HCT116 (cell line): ENCODE results near the gene JAGN1. TPM values are rescaled to one million over a fixed set of nuclear protein-coding genes. Genes with fewer than 3 reads are reported as not detected.

Source experiments
- ATAC-seq: fragments of 200-7000 bp; cut with Tn5 transposase; 2 replicates; pipeline ENCODE4 v1.9.1; 2020; ENCODE audit warnings: mild to moderate bottlenecking, moderate library complexity
- BruUV-seq: library from RNA; stranded (reverse); fragments of 400-500 nt; replicated peaks from 2 replicates; lab custom pipeline; 2021; lab: Mats Ljungman, UMichigan
- CTCF ChIA-PET: fragments of 300-600 bp; sonication (Branson Sonifier 250); formaldehyde crosslinking; loops from one replicate; lab custom pipeline; 2021; ENCODE audit warnings: antibody characterized with exemption; lab: Charles Lee
- POLR2A ChIA-PET: fragments of 300-600, 350-600 bp; sonication (Branson Sonifier 250); formaldehyde crosslinking; loops from one replicate; lab custom pipeline; 2021; ENCODE audit warnings: antibody characterized with exemption; lab: Charles Lee
- RAD21 ChIA-PET, 2 experiments: fragments of 300-600 bp; sonication (Branson Sonifier 250); formaldehyde crosslinking; loops; one replicate each; lab custom pipeline; 2023; ENCODE audit warnings: low total read pairs in 2 of 2; ENCODE audit not compliant: uncharacterized antibody in 2 of 2, unreplicated experiment in 2 of 2, low non-redundant PET in 1 of 2; lab: Charles Lee
- DNase-seq: peaks from one replicate; pipeline ENCODE4 v3.0.0-alpha.2; 2010; ENCODE audit warnings: low read depth, low spot score
- H2AFZ ChIP-seq: fragments of 200-600 bp; shearing (Covaris generic), sonication (generic); 2 replicates; pipeline ENCODE4 v1.6.1; 2017; ENCODE audit warnings: low read depth, mixed run types, mixed read lengths, antibody characterized with exemption, low read length; ENCODE audit not compliant: poor library complexity, severe bottlenecking
- H3K27ac ChIP-seq: 2 replicates; pipeline ENCODE4 v1.5.1; 2012; ENCODE audit warnings: low read depth, low read length
- H3K27me3 ChIP-seq: fragments of 200-600 bp; sonication (generic); 2 replicates; pipeline ENCODE4 v1.6.1; 2016; ENCODE audit warnings: mixed run types, low read length, mixed read lengths; ENCODE audit not compliant: insufficient read depth
- H3K36me3 ChIP-seq, 2 experiments: fragments of 200-500 bp in 1 of 2; fragments of 200-600 bp in 1 of 2; sonication (Bioruptor generic) in 1 of 2; sonication (generic) in 1 of 2; 2 replicates each; pipeline versions ENCODE4 v1.5.1 to v1.6.1; 2014 to 2016; ENCODE audit warnings: low read length in 2 of 2, inconsistent platforms in 1 of 2, mixed read lengths in 1 of 2, mixed run types in 1 of 2; ENCODE audit not compliant: insufficient read depth in 2 of 2, control insufficient read depth in 1 of 2
- H3K4me1 ChIP-seq, 2 experiments: fragments of 200-600 bp in 1 of 2; sonication (generic) in 1 of 2; 2 replicates each; pipeline versions ENCODE4 v1.5.1 to v1.6.1; 2012 to 2017; ENCODE audit warnings: low read length in 2 of 2, inconsistent platforms in 1 of 2, mild to moderate bottlenecking in 1 of 2, mixed read lengths in 1 of 2, mixed run types in 1 of 2, moderate library complexity in 1 of 2; ENCODE audit not compliant: insufficient read depth in 2 of 2, control insufficient read depth in 1 of 2
- H3K4me2 ChIP-seq: fragments of 200-600 bp; sonication (generic); 2 replicates; pipeline ENCODE4 v1.6.1; 2017; ENCODE audit warnings: mixed run types, low read length, mixed read lengths
- H3K4me3 ChIP-seq, 2 experiments: fragments of 200-600 bp in 1 of 2; sonication (generic) in 1 of 2; replicated peaks in 1 of 2; 2 replicates each; pipeline ENCODE4 v1.5.1; 2011 to 2016; ENCODE audit warnings: low read length in 2 of 2, control low read depth in 1 of 2, low read depth in 1 of 2, mild to moderate bottlenecking in 1 of 2, mixed read lengths in 1 of 2, mixed run types in 1 of 2
- H3K79me2 ChIP-seq: fragments of 200-600 bp; sonication (generic); 2 replicates; pipeline ENCODE4 v1.6.1; 2017; ENCODE audit warnings: mild to moderate bottlenecking, mixed run types, low read length, moderate library complexity, mixed read lengths; ENCODE audit not compliant: insufficient read depth
- H3K9ac ChIP-seq: fragments of 200-600 bp; sonication (generic); 2 replicates; pipeline ENCODE4 v1.6.1; 2016; ENCODE audit warnings: low read length, mixed read lengths
- H3K9me2 ChIP-seq: fragments of 200-600 bp; sonication (generic), shearing (Covaris generic); 2 replicates; pipeline ENCODE4 v1.6.1; 2017; ENCODE audit warnings: mixed run types, mild to moderate bottlenecking, moderate library complexity; ENCODE audit not compliant: insufficient read depth
- H3K9me3 ChIP-seq, 2 experiments: fragments of 200-500 bp in 1 of 2; fragments of 200-600 bp in 1 of 2; sonication (Bioruptor generic) in 1 of 2; sonication (generic) in 1 of 2; 2 replicates each; pipeline ENCODE4 v1.6.1; 2014 to 2017; ENCODE audit warnings: low read length in 2 of 2, mixed read lengths in 2 of 2, inconsistent platforms in 1 of 2, low read depth in 1 of 2, mild to moderate bottlenecking in 1 of 2, mixed run types in 1 of 2, moderate library complexity in 1 of 2; ENCODE audit not compliant: control insufficient read depth in 1 of 2, insufficient read depth in 1 of 2
- H4K20me1 ChIP-seq: fragments of 200-600 bp; sonication (generic), shearing (Covaris generic); 2 replicates; pipeline ENCODE4 v1.6.1; 2017; ENCODE audit warnings: mixed run types, mild to moderate bottlenecking, moderate library complexity; ENCODE audit not compliant: insufficient read depth
- CBX3 ChIP-seq: IDR thresholded peaks from 2 replicates; pipeline ENCODE4 v1.6.1; 2012; ENCODE audit warnings: low read depth
- ELF1 ChIP-seq: IDR thresholded peaks from 2 replicates; pipeline ENCODE4 v1.6.1; 2012; ENCODE audit warnings: low read depth, borderline replicate concordance
- EZH2 ChIP-seq: fragments of 200-600 bp; sonication (generic); IDR thresholded peaks from 2 replicates; pipeline ENCODE4 v1.6.1; 2017; ENCODE audit warnings: antibody characterized with exemption, mixed run types
- EZH2phosphoT487 ChIP-seq: fragments of 200-600 bp; IDR thresholded peaks from 2 replicates; pipeline ENCODE4 v1.6.1; 2018; ENCODE audit warnings: antibody characterized with exemption, borderline replicate concordance
- MAX ChIP-seq: IDR thresholded peaks from 2 replicates; pipeline ENCODE4 v1.6.1; 2012
- POLR2A ChIP-seq: IDR thresholded peaks from 2 replicates; pipeline ENCODE4 v1.7.0; 2011; ENCODE audit warnings: borderline replicate concordance; ENCODE audit not compliant: insufficient read depth, insufficient read length; ENCODE audit errors: extremely low read depth
- RAD21 ChIP-seq: IDR thresholded peaks from 2 replicates; pipeline ENCODE4 v1.6.1; 2012; ENCODE audit warnings: low read depth, mild to moderate bottlenecking
- REST ChIP-seq: IDR thresholded peaks from 2 replicates; pipeline ENCODE4 v1.6.1; 2012; ENCODE audit warnings: low read depth
- SIN3A ChIP-seq: IDR thresholded peaks from 2 replicates; pipeline ENCODE4 v1.6.1; 2012; ENCODE audit warnings: low read depth
- SRF ChIP-seq: IDR thresholded peaks from 2 replicates; pipeline ENCODE4 v1.6.1; 2012; ENCODE audit warnings: low read depth
- ZBTB33 ChIP-seq: IDR thresholded peaks from 2 replicates; pipeline ENCODE4 v1.6.1; 2011; ENCODE audit warnings: mild to moderate bottlenecking, low read length, moderate library complexity; ENCODE audit not compliant: insufficient replicate concordance; ENCODE audit errors: extremely low read depth
- ZFX ChIP-seq: fragments of 450-650 bp; IDR thresholded peaks from 2 replicates; pipeline ENCODE4 v1.6.1; 2017
- intact Hi-C: fragments of 100-400 bp; cut with micrococcal nuclease; formaldehyde crosslinking; loops from 2 replicates; pipeline ENCODE4 v1.10.0; 2022
- total RNA-seq: library from RNA; stranded (reverse); gene quantifications from one replicate; pipeline ENCODE4 v1.2.1, GENCODE V29; 2021; ENCODE audit not compliant: unreplicated experiment

JAGN1 gene
- total RNA-seq, 1 experiment from 2014 or later: 33.4 TPM

- TF ChIP-seq EZH2phosphoT487: no peak
- TF ChIP-seq SRF: no peak
These were observed 45.6 kb downstream of the JAGN1 start (continued) for GRCh38 chr3:9935966-9936510.

GRCh38 chr3:9937486-9938238 lies 47.3 kb downstream of the JAGN1 start:
- no peaks in the 10 kb centered on the region for H3K9me3 ChIP-seq
- RAD21 ChIA-PET: no interaction called here
- DNase-seq (no peak), ATAC-seq (no peak)
- no peak overlapping the region for H3K27ac ChIP-seq
- intact Hi-C loops: no loop called here
- H2AFZ ChIP-seq: no peak overlapping the region
- CTCF ChIA-PET: interaction anchor here (1.6 kb wide), 1 partner anchor 9 kb away, joined by 3 read pairs; no protein-coding TSS in a partner anchor
- no peak overlapping the region for H3K9ac ChIP-seq
- H3K9me2 ChIP-seq: no peaks in the 10 kb centered on the region
- H4K20me1 ChIP-seq: no peaks in the 10 kb centered on the region
- no peak overlapping the region for H3K4me3 ChIP-seq
- TF ChIP-seq MAX (no peak), POLR2A (no peak), RAD21 (no peak)
- no peaks in the 10 kb centered on the region for H3K27me3 ChIP-seq
- POLR2A ChIA-PET: no interaction called here
- no peak overlapping the region for H3K4me2 ChIP-seq
- H3K4me1 ChIP-seq: peaks cover 6 to 18% of the 10 kb centered on the region in 2 experiments
- no TSS peak for BruUV-seq
- H3K79me2 ChIP-seq: no peaks in the 10 kb centered on the region
- no peaks in the 10 kb centered on the region for H3K36me3 ChIP-seq

GRCh38 chr3:9938966-9939365 lies 48.6 kb downstream of the JAGN1 start:
- Histone ChIP-seq H3K79me2 (no peaks in the 10 kb centered on the region), H3K9me2 (no peaks in the 10 kb centered on the region), H3K27ac (no peak overlapping the region), H3K27me3 (no peaks in the 10 kb centered on the region), H3K9me3 (no peaks in the 10 kb centered on the region), H3K4me1 (peaks cover 6 to 9% of the 10 kb centered on the region in 2 experiments), H3K9ac (no peak overlapping the region), H3K4me3 (no peak overlapping the region), H3K4me2 (no peak overlapping the region), H3K36me3 (no peaks in the 10 kb centered on the region), H2AFZ (no peak overlapping the region), H4K20me1 (no peaks in the 10 kb centered on the region)
- BruUV-seq: no TSS peak
- ATAC-seq: no peak
- TF ChIP-seq EZH2 (no peak), ZBTB33 (no peak), REST (no peak), ELF1 (no peak), CBX3 (no peak), SIN3A (no peak), RAD21 (no peak), ZFX (no peak)
- ChIA-PET CTCF (interaction anchor here (1.6 kb wide), 1 partner anchor 7 kb away, joined by 3 read pairs; no protein-coding TSS in a partner anchor), RAD21 (no interaction called here), POLR2A (no interaction called here)
- no peak for DNase-seq
- intact Hi-C loops: no loop called here
